Ovary (tissue), 9 donors: ENCODE measurements around the gene CCNI2. TPM values are rescaled to one million over a fixed set of nuclear protein-coding genes. Genes with fewer than 3 reads are reported as not detected.

Source experiments
- DNase-seq, 5 donors: peaks; one replicate each; pipeline ENCODE4 v3.0.0-alpha.2; 2019 to 2020
- H3K27ac ChIP-seq, 2 donors: fragments of 200-600 bp; one replicate each; pipeline versions ENCODE4 v1.5.1 to v1.8.0; 2019 to 2022
- H3K27me3 ChIP-seq: fragments of 200-600 bp; one replicate; pipeline ENCODE4 v1.8.0; 2022
- H3K36me3 ChIP-seq: fragments of 200-600 bp; sonication (generic); one replicate; pipeline ENCODE4 v1.5.1; 2019
- H3K4me1 ChIP-seq: one replicate; pipeline ENCODE4 v1.8.1; 2013; ENCODE audit warnings: mild to moderate bottlenecking, moderate library complexity; ENCODE audit not compliant: insufficient read depth
- H3K4me3 ChIP-seq: fragments of 200-600 bp; sonication (generic); one replicate; pipeline ENCODE4 v1.5.1; 2017
- H3K9me3 ChIP-seq, 2 donors: fragments of 200-600 bp in 1 of 2; sonication (generic) in 1 of 2; one replicate each; pipeline versions ENCODE4 v1.5.1 to v1.8.1; 2013 to 2019; ENCODE audit warnings: mild to moderate bottlenecking in 1 of 2, moderate library complexity in 1 of 2
- CTCF ChIP-seq, 3 donors: fragments of 450-650 bp in 2 of 3; fragments of 200-600 bp in 1 of 3; IDR thresholded peaks; one replicate each; pipeline versions ENCODE4 v1.5.1 to v1.8.0; 2016 to 2022; ENCODE audit warnings: antibody characterized with exemption in 3 of 3, mild to moderate bottlenecking in 1 of 3
- EP300 ChIP-seq: sonication (generic); formaldehyde crosslinking; IDR thresholded peaks from one replicate; pipeline ENCODE4 v1.6.1; 2017; ENCODE audit warnings: antibody characterized with exemption
- POLR2A ChIP-seq: fragments of 450-650 bp; IDR thresholded peaks from one replicate; pipeline ENCODE4 v1.6.1; 2017; ENCODE audit warnings: antibody characterized with exemption, mild to moderate bottlenecking, moderate library complexity
- WGBS, 3 donors: extraction: QIAGEN DNeasy Blood & Tissue Kit in 1 of 3; methylation state at CpG; one replicate each; pipeline versions ENCODE4 v1.1.5 to v1.1.7; 2013 to 2017; 5-methylcytosine and 5-hydroxymethylcytosine counted together
- intact Hi-C, 4 donors: fragments of 100-400 bp; cut with DNase I; formaldehyde crosslinking; loops; one replicate each; pipeline versions ENCODE4 v1.11.0 to v1.15.1; 2022 to 2023
- polyA plus RNA-seq, 2 donors: library from polyadenylated mRNA; stranded (reverse); fragments of 200-250 nt in 1 of 2; fragments of 350-450 nt in 1 of 2; fragmentation: Illumina TruSeq in 1 of 2; extraction: RNeasy Lipid Tissue Mini Kit (QIAGEN cat#74804) in 1 of 2; gene quantifications; one replicate each; pipeline ENCODE4 v1.2.3, GENCODE V29; 2013 to 2014
- total RNA-seq, 7 donors: library from RNA; depleted of rRNA in 2 of 7; stranded (reverse); fragments of >200 nt in 2 of 7; fragmentation: NEBNext Ultra II Directional in 3 of 7; extraction: Animal tissue kit (Norgen Biotek cat#: 25700) in 3 of 7; gene quantifications; one replicate each; pipeline versions ENCODE4 v1.1.0 to v1.2.4, GENCODE V29; 2016 to 2023
- donor health status: DM: no; HTN: no; CAD: no; lungs with moderate emphysema.
- donor health status: DM: no; HTN: no; CAD: no.
- donor health status: Bipolar disorder and iron deficiency.
- donor health status: DM: yes; HTN: yes; CAD: no.
- donor health status: DM: no; HTN: no; CAD: no.
- donor health status: DM: yes; HTN: yes; CAD: no.

Gene CCNI2
- total and polyA plus RNA-seq, 9 donors: 0.10 to 1.4 (median 0.49) TPM; not detected in 5

GRCh38 chr5:132762246-132763000 is 15.2 kb downstream of the CCNI2 start:
- Histone ChIP-seq H3K27me3 (no peaks in the 10 kb centered on the region), H3K4me3 (no peak overlapping the region), H3K36me3 (peaks cover 2% of the 10 kb centered on the region), H3K27ac (no peak overlapping the region), H3K4me1 (no peaks in the 10 kb centered on the region), H3K9me3 (no peaks in the 10 kb centered on the region)
- WGBS, 3 donors: 94 to 96% (median 95%) methylated on average over 11 of the region's 11 CpGs
- TF ChIP-seq EP300 (no peak), CTCF (IDR thresholded peaks at IDR 0.05) (no peak), POLR2A (no peak)
- no peak for DNase-seq
- intact Hi-C loops: no loop called here

GRCh38 chr5:132763181-132764036 is 16.2 kb downstream of the CCNI2 start:
- Histone ChIP-seq H3K36me3 (peaks cover 2% of the 10 kb centered on the region), H3K27me3 (no peaks in the 10 kb centered on the region), H3K9me3 (no peaks in the 10 kb centered on the region), H3K4me3 (no peak overlapping the region), H3K4me1 (peaks cover 5% of the 10 kb centered on the region), H3K27ac (no peak overlapping the region)
- intact Hi-C loops: no loop called here
- no peak for TF ChIP-seq EP300
- no peak for TF ChIP-seq CTCF (IDR thresholded peaks at IDR 0.05)
- no peak for TF ChIP-seq POLR2A
- no peak for DNase-seq
- 95% methylated on average over 17 of the region's 17 CpGs for WGBS, 3 donors

GRCh38 chr5:132764051-132764450 is 16.8 kb downstream of the CCNI2 start:
- H3K4me3 ChIP-seq: no peak overlapping the region
- H3K36me3 ChIP-seq: peaks cover 2% of the 10 kb centered on the region
- H3K4me1 ChIP-seq: peaks cover 5% of the 10 kb centered on the region
- WGBS, 3 donors: 92 to 95% (median 94%) methylated on average over 10 of the region's 10 CpGs
- DNase-seq: no peak
- H3K27ac ChIP-seq: no peak overlapping the region
- no peak for TF ChIP-seq POLR2A
- no peak for TF ChIP-seq CTCF (IDR thresholded peaks at IDR 0.05)
- no peak for TF ChIP-seq EP300
- intact Hi-C loops: no loop called here
- no peaks in the 10 kb centered on the region for H3K9me3 ChIP-seq
- H3K27me3 ChIP-seq: no peaks in the 10 kb centered on the region

GRCh38 chr5:132764671-132765238 is 17.5 kb downstream of the CCNI2 start:
- Histone ChIP-seq H3K27ac (no peak overlapping the region), H3K27me3 (no peaks in the 10 kb centered on the region), H3K9me3 (no peaks in the 10 kb centered on the region), H3K4me3 (no peak overlapping the region), H3K36me3 (peaks cover 2% of the 10 kb centered on the region), H3K4me1 (peaks cover 5% of the 10 kb centered on the region)
- no peak for TF ChIP-seq CTCF (IDR thresholded peaks at IDR 0.05)
- TF ChIP-seq POLR2A: no peak
- TF ChIP-seq EP300: no peak
- WGBS, 3 donors: 92 to 96% (median 92%) methylated on average over 7 of the region's 7 CpGs
- intact Hi-C loops: no loop called here
- DNase-seq: no peak
